Suppressor macrophage (primary cell): Measurements from ENCODE around the gene ANTXR2.
A peak's percentile ranks its signal among the peaks of the same experiment; 100 is the strongest.
"Not testable (repeated sequence)": the region's sequence is repeated elsewhere in the genome, so short reads cannot be mapped to it uniquely, and the experiment has no call there.

Source experiments
- DNase-seq, 4 experiments: peaks; one replicate each; pipeline ENCODE4 v3.0.0-alpha.2; 2020 to 2022

Gene ANTXR2

DNA sequence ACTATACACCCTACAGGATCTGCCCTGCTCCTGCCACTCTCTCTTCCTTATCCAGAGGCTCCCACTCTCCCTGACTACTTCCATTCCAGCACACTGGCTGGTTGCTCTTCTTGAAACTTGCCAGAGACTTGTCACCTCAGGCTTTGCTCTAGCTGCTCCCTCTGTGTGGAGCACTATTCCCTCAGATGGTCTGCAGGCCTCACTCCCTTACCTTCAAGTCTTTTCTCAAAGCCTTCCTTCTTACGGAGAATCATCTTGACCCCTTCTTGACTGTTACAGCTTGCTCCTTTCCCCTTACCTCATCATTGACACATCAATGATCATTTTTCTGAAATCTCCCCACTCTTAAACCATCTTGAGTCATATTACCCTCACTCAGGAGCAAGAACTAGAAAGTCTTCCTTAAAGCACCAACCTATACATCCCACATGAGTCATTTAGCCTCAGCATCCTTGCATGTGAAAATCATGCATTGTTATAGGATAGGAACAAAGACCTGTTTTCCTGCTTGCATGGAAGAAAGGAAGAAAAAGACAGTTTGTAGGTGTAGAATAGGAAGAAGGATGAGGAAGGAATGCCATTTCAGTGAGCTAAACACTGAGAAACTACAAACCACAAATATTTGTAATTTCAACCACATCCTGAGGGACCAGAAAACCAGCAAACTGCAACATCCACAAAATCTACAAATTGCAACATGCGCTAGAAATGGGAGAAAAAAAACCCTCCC is 55.7 kb downstream of the ANTXR2 start:
- DNase-seq = peak; percentile 17 to 68 (median 40)

DNA sequence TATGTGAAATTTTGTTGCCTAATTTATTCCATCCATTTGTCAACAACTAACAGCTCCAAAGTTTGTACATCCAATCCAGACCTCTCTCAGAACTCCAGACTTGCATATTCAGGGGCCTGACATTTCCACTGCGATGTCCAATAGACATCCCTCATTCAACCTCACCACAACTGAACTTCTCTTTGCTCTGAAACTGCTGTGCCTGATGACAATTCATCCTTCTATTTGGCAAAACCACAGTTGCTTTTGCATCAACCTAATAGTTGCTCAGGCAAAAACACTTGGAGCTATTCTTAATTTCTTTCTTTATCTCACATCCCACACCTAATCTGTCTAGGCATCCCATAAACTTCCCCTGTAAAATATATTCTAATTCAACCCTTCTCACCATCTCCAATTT is 56.5 kb downstream of the ANTXR2 start:
- no peak for DNase-seq

DNA sequence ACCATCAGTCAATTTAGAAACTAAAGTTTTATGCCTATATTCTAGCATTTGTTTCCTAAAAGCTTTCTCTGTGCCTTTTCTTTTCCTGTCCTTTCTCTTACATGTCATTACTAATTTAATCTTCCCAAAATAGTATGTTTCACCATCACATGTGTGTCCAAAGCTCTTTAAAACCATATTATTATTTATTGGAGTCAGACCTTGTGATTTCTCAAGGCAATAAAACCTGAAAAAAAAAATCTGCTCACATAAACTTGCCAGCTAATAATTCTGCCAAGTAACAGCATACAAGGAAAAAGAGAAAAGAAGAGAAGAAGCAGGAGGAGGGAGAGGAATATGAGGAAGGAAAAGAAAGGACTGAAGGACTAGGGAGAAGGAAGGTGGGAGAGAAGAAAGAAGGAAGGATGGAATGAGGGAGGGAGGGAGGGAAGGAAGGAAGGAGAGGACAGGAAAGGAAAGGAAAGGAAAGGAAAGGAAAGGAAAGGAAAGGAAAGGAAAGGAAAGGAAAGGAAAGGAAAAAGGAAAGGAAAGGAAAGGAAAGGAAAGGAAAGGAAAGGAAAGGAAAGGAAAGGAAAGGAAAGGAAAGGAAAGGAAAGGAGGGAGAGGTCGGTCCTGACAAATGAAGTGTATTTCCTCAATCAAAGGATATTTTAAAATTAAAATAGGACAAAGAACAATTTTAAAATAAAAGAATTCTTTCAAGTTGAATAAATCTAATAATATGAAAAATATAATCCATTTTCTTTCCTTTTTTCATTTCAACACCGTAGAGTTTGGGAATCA is 57.4 kb downstream of the ANTXR2 start:
- no peak for DNase-seq

DNA sequence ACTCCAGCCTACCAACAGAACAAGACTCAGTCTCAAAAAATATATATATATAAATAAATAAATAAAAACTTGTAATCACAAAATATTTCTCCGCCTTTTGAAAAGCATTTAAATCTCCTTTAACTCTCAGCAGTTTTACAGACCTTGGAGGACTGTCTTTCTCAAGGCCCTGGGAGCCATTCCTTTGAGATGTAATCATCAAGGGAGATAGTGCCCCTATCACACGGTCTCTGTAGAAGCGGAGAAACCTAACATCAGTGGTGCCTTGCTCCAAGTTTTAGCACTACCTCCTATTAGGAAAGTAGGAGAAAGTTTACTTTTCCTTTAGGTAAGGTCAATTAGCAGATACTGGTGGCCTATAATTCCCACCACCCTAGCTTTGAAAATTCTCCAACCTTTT is 58.5 kb downstream of the ANTXR2 start:
- DNase-seq = no peak

- no peak for DNase-seq
Observed at GRCh38 chr4:80012291-80012690, 60.7 kb downstream of the ANTXR2 start.

GRCh38 chr4:80011636-80012236 is 61.3 kb downstream of the ANTXR2 start:
- DNase-seq = no peak

DNA sequence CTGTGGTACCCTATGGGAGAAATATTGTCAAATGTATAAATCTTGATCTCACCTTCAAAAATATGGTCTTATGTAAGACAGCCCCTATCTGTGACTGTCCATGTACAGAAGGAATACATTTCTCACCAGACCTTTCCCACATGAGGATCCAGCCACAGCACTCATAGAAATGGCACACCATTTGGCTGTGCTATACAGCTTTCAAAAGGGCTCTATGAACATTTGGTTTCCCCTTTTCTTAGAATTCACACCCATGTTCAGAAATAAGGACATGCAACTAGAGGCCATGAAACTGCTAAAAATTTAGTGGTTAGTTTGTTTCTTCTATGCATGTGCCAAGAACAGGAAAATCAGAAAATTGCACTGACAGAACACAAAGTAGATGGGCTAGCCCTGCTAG is 62.7 kb downstream of the ANTXR2 start:
- DNase-seq = no peak

- DNase-seq = no peak
Observed at GRCh38 chr4:80009806-80010205, 63.2 kb downstream of the ANTXR2 start.

GRCh38 chr4:80008971-80009370 is 64.1 kb downstream of the ANTXR2 start:
- no peak for DNase-seq

DNA sequence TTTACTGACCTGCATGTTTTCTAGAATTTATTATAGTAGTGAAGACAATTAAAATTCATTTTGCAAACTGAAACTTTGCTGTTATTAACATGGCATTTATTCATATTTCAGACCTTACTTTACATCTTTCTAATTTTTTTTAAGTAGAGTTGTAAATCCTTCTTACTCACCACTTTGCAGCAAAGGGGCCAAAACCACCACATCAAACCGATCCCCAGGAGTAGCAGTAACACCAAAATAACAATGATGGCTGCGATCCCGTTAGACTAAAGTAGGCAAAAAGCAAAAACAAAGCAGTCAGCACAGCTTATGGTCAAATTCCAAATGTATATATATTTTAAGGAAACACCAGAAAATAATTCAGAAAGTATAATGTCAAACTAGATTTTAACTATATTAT is 64.7 kb downstream of the ANTXR2 start:
- DNase-seq = no peak

DNA sequence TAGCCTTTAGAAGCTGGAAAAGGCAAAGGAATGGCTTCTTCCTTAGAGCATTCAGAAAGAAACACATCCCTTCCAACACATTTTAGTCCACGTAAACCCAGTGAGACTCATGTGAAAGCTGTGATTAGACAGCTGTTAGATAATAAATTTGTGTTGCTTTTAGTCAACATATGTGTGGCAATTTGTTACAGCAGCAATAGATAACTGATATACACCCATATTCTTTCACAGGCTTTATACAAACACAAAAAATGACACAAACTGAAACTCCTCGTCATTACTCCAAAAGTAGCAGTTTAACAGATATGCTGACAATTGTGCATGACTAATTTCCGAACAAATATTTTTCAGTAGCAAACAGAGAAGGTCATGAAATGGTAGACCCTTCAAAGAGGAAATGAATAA is 65.3 kb downstream of the ANTXR2 start:
- no peak for DNase-seq

DNA sequence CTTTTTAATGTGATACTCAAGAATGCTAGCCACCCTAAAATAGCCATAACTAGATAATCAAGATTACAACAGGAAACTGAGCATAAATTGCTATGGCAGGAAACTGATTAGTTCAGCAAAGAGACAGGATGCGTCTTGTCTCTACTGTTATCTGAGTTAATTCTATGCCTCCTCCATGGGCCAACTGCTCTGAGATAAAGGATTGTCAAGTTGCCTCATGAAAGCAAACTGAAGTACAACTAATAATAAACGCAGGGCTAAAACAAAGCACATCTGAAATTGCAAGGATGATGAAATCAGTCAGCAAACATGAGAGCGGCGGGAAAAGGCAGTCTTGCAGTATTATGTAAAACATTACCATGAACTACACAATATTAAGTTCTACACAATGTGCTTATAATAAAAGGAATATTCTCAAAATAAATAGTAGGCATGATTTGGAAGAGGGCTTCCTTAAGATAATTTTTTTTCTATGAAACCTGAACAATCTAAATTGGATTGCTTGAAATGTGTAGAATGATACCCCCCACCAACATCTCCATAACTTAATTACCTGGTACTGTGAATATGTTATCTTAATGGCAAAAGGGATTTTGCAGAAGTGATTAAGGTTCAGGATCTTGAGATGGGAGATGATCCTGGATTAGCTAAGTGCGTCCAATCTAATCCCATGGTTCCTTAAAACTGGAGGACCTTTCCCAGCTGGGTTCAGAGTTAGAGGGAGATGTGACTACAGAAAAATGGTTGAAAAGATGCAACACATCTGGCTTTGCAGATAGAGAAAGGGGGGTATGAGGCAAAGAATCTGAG is 65.9 kb downstream of the ANTXR2 start:
- DNase-seq = peak in 2 of 4 experiments; percentile 10 to 14

DNA sequence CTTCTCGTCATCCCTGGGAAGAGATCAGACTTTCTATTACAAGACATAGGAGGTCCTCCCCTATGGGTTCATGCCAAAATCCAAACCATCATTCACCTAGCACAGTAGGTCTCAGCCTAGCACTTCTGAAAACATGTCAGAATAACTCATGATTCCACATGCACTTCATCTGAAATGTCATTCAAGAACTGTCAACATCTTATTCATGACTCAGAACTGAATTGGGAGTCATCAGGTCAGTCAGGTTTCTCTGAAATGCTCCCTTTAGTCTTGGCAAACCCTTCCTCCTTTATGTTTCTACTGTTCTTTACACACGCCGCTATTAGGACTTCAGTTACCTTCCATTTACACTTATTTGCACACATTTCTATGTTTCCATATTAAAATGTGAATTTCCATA is 67.2 kb downstream of the ANTXR2 start:
- DNase-seq = peak in 2 of 4 experiments; percentile 2 to 49

DNA sequence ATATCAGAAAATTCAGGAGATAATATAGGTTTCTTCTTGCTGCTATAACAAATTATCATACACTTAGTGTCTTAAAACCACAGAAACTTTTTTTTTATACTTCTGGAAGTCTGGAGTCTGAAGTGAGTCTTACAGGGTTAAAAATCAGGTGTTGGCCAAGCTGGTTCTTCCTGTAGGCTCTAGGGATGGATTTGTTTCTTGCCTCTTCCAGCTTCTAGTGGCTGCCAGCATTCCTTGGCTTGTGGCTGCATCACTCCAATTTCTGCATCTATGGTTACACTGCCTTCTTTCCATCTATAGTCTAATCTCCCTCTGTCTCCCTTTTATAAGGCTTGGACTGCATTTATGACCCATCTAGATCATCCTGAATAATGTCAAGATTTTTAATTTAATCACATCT is 68.7 kb downstream of the ANTXR2 start:
- DNase-seq = no peak

GRCh38 chr4:80002559-80002958 is 70.5 kb downstream of the ANTXR2 start:
- DNase-seq = not testable (repeated sequence)

DNA sequence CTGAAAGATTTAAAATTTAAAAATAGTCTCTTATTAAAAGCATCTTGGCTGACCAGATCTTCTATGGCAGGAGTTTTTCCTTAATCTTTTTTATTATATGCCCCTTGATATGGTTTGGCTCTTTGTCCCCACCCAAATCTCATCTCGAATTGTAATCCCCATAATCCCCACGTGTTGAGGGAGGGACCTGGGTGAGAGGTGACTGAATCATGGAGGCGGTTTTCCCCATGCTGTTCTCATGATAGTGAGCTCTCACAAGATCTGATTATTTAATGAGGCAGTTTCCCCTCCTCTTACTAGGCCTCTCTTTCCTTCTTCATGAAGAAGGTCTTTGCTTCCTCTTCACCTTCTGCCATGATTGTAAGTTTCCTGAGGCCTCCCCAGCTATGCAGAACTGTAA is 74.0 kb downstream of the ANTXR2 start:
- DNase-seq = not testable (repeated sequence)

GRCh38 chr4:79998201-79998600 is 74.8 kb downstream of the ANTXR2 start:
- no peak for DNase-seq

GRCh38 chr4:79996851-79997250 is 76.2 kb downstream of the ANTXR2 start:
- no peak for DNase-seq

DNA sequence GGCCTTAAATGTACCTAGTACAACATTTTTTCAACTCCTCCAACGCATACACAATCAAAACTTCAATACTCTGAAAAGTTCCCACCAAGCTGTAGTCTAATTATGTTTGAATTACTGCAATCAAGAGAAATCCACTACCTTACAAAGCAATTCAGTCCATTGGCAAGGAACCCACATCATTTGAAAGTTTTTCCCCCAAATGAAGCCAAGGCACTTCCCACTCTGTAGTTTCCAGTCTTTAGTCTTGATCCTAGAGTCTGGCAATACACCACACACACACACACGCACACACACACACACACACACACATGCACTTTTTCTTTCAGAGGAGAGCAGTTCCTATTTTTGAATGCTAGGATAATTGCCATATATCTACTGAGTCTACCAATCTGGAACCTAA is 79.6 kb downstream of the ANTXR2 start:
- no peak for DNase-seq

- DNase-seq = no peak
Observed at GRCh38 chr4:79991601-79992000, 81.4 kb downstream of the ANTXR2 start.

- not testable (repeated sequence) for DNase-seq
Observed at GRCh38 chr4:79991100-79991499, 81.9 kb downstream of the ANTXR2 start.

- peak in 2 of 4 experiments; percentile 2 to 9 for DNase-seq
Observed at GRCh38 chr4:79987401-79987800, 85.6 kb downstream of the ANTXR2 start.

GRCh38 chr4:79983431-79983830 is 89.6 kb downstream of the ANTXR2 start:
- DNase-seq = no peak
